GM23338 (cell line): ENCODE results near the gene SLC6A1.

Experiments
- CREB1 ChIP-seq: fragments of 250-450 bp; sonication (Bioruptor Pico); IDR thresholded peaks from 2 replicates; pipeline ENCODE4 v1.5.0; 2020; ENCODE audit warnings: low read depth, mild to moderate bottlenecking, moderate library complexity
- CTCF ChIP-seq, 2 experiments: fragments of 200-600 bp in 1 of 2; sonication (generic) in 1 of 2; conservative IDR thresholded peaks; 2 replicates each; pipeline versions ENCODE4 v1.5.1 to v1.6.1; 2016 to 2017; ENCODE audit warnings: antibody characterized with exemption in 2 of 2, low read depth in 2 of 2, mild to moderate bottlenecking in 2 of 2, moderate library complexity in 1 of 2
- EZH2 ChIP-seq: fragments of 200-600 bp; sonication (generic); IDR thresholded peaks from one replicate; pipeline ENCODE4 v1.8.0; 2017; ENCODE audit warnings: antibody characterized with exemption, mild to moderate bottlenecking, low read depth; ENCODE audit not compliant: unreplicated experiment
- EZH2phosphoT487 ChIP-seq: fragments of 200-600 bp; sonication (generic); IDR thresholded peaks from one replicate; pipeline ENCODE4 v1.8.1; 2018; ENCODE audit warnings: antibody characterized with exemption; ENCODE audit not compliant: unreplicated experiment
- JUNB ChIP-seq: IDR thresholded peaks from one replicate; pipeline ENCODE4 v1.6.1; 2016; ENCODE audit warnings: antibody characterized with exemption; ENCODE audit not compliant: unreplicated experiment
- NANOG ChIP-seq: IDR thresholded peaks from 2 replicates; pipeline ENCODE4 v1.6.1; 2016; ENCODE audit warnings: antibody characterized with exemption, borderline replicate concordance
- POLR2AphosphoS5 ChIP-seq: IDR thresholded peaks from 2 replicates; pipeline ENCODE4 v1.6.1; 2016; ENCODE audit warnings: antibody characterized with exemption, low read depth
- REST ChIP-seq: IDR thresholded peaks from one replicate; pipeline ENCODE4 v1.6.1; 2018; ENCODE audit warnings: antibody characterized with exemption; ENCODE audit not compliant: unreplicated experiment
- STAT1 ChIP-seq: IDR thresholded peaks from one replicate; pipeline ENCODE4 v1.6.1; 2016; ENCODE audit warnings: antibody characterized with exemption; ENCODE audit not compliant: unreplicated experiment
- ZNF114 ChIP-seq: fragments of 250-450 bp; sonication (Bioruptor Pico); IDR thresholded peaks from 2 replicates; pipeline ENCODE4 v1.5.0; 2020; ENCODE audit warnings: mild to moderate bottlenecking, moderate library complexity
- ZNF331 ChIP-seq: fragments of 250-450 bp; sonication (Bioruptor Pico); IDR thresholded peaks from 2 replicates; pipeline ENCODE4 v1.5.0; 2020; ENCODE audit warnings: low read depth, mild to moderate bottlenecking, moderate library complexity

DNA sequence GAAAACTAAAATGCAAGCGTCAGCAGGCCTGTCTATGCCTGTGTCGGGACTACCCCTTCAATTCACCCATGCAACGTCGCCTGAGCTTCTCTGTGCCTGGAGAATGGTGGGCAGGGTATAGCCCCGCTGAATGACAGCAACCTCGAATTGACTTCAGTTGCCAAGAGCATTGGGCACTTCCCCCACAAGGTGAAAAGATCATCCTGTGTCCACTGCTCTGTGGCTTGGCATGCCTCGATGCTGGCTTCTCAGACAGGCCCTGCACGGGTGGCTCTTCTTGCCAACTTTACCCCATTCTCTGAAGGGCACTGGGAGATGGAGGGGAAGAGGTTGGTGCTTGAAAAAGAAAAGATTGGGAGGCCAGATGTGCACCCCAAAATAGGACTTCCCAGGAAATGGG is 3.3 kb downstream of the SLC6A1 start:
- TF ChIP-seq EZH2 (no peak), CTCF (conservative IDR thresholded peaks at IDR 0.05; ENCODE audit: low read depth in 2 of 2) (no peak), POLR2AphosphoS5 (no peak), JUNB (no peak), REST (no peak), EZH2phosphoT487 (no peak), NANOG (no peak), CREB1 (no peak), ZNF331 (CRISPR knock-in tag) (no peak), STAT1 (no peak), ZNF114 (CRISPR knock-in tag) (no peak)
